H1 (cell line): ENCODE measurements around the gene PALM. TPM values are rescaled to one million over a fixed set of nuclear protein-coding genes. Genes with fewer than 3 reads are reported as not detected.

Source experiments
- CTCF ChIA-PET: fragments of 300-600 bp; sonication (Branson Sonifier 250); formaldehyde crosslinking; loops from one replicate; lab custom pipeline; 2021; ENCODE audit not compliant: partially characterized antibody; lab: Charles Lee
- POLR2A ChIA-PET: fragments of 300-600 bp; sonication (Branson Sonifier 250); formaldehyde crosslinking; loops from one replicate; lab custom pipeline; 2021; ENCODE audit warnings: inconsistent platforms; ENCODE audit not compliant: partially characterized antibody; lab: Charles Lee
- DNase-seq, 2 experiments: peaks; one replicate each; pipeline versions ENCODE4 v3.0.0 to v3.0.0-alpha.2; 2010 to 2022; ENCODE audit warnings: low spot score in 2 of 2, low read depth in 1 of 2, mixed read lengths in 1 of 2
- FAIRE-seq: peaks from 2 replicates; lab custom pipeline; 2011; peaks lifted over from hg19 to GRCh38; lab: Jason Lieb, UNC
- H2AFZ ChIP-seq: 2 replicates; pipeline ENCODE4 v1.8.1; 2012; ENCODE audit warnings: low read length, inconsistent platforms
- H2AK5ac ChIP-seq: 2 replicates; pipeline ENCODE4 v1.6.1; 2013; ENCODE audit warnings: low read depth, low read length
- H2BK120ac ChIP-seq: replicated peaks from 2 replicates; pipeline ENCODE3; 2013; ENCODE audit warnings: low read depth, low read length, inconsistent platforms
- H2BK12ac ChIP-seq: 2 replicates; pipeline ENCODE4 v1.6.1; 2013; ENCODE audit warnings: low read depth, low read length
- H2BK15ac ChIP-seq: 2 replicates; pipeline ENCODE4 v1.6.1; 2013; ENCODE audit warnings: low read length
- H2BK20ac ChIP-seq: 2 replicates; pipeline ENCODE4 v1.6.1; 2013; ENCODE audit warnings: low read length
- H2BK5ac ChIP-seq: 2 replicates; pipeline ENCODE4 v1.6.1; 2013; ENCODE audit warnings: low read depth, low read length
- H3K14ac ChIP-seq: 2 replicates; pipeline ENCODE4 v1.6.1; 2013; ENCODE audit warnings: inconsistent platforms; ENCODE audit not compliant: insufficient read length
- H3K18ac ChIP-seq: 2 replicates; pipeline ENCODE4 v1.6.1; 2013; ENCODE audit warnings: low read length; ENCODE audit errors: extremely low read depth
- H3K23ac ChIP-seq: 2 replicates; pipeline ENCODE4 v1.6.1; 2013; ENCODE audit warnings: inconsistent platforms; ENCODE audit not compliant: insufficient read length
- H3K23me2 ChIP-seq: 2 replicates; pipeline ENCODE4 v1.6.1; 2013; ENCODE audit warnings: low read depth, low read length
- H3K27ac ChIP-seq: 2 replicates; pipeline ENCODE4 v1.6.1; 2011; ENCODE audit warnings: low read depth, low read length, inconsistent platforms
- H3K27me3 ChIP-seq, 4 experiments: replicated peaks in 1 of 4; 1 replicate in 1 of 4; 2 replicates in 3 of 4; pipeline versions ENCODE4 v1.6.1 to v1.8.1; 2011 to 2013; ENCODE audit warnings: low read length in 3 of 4, mild to moderate bottlenecking in 3 of 4, inconsistent platforms in 2 of 4, mixed read lengths in 2 of 4, moderate library complexity in 1 of 4; ENCODE audit not compliant: control insufficient read depth in 3 of 4, insufficient read depth in 3 of 4; ENCODE audit errors: extremely low read depth in 1 of 4
- H3K36me3 ChIP-seq, 4 experiments: 2 replicates each; pipeline versions ENCODE4 v1.6.1 to v1.8.1; 2011 to 2013; ENCODE audit warnings: mild to moderate bottlenecking in 4 of 4, low read length in 3 of 4, moderate library complexity in 2 of 4, control low read depth in 1 of 4, inconsistent platforms in 1 of 4; ENCODE audit not compliant: insufficient read depth in 4 of 4, control insufficient read depth in 2 of 4
- H3K4ac ChIP-seq: replicated peaks from 2 replicates; pipeline ENCODE3; 2013; ENCODE audit warnings: low read length, low read depth, mixed read lengths, inconsistent platforms; ENCODE audit not compliant: insufficient read length
- H3K4me1 ChIP-seq, 4 experiments: replicated peaks in 1 of 4; 1 replicate in 1 of 4; 2 replicates in 3 of 4; pipeline versions ENCODE4 v1.6.1 to v1.8.1; 2011 to 2013; ENCODE audit warnings: low read length in 3 of 4, inconsistent platforms in 2 of 4, mixed read lengths in 1 of 4; ENCODE audit not compliant: insufficient read depth in 4 of 4, control insufficient read depth in 3 of 4
- H3K4me2 ChIP-seq, 2 experiments: 2 replicates each; pipeline versions ENCODE4 v1.6.1 to v1.8.1; 2011 to 2013; ENCODE audit warnings: low read depth in 2 of 2, low read length in 2 of 2, control low read depth in 1 of 2, inconsistent platforms in 1 of 2, mild to moderate bottlenecking in 1 of 2; ENCODE audit not compliant: insufficient read depth in 1 of 2
- H3K4me3 ChIP-seq, 4 experiments: fragments of 200-600, 300-600 bp in 1 of 4; sonication (generic), shearing (Covaris generic), sonication (Bioruptor Twin) in 1 of 4; 2 replicates each; pipeline versions ENCODE4 v1.5.1 to v1.8.1; 2011 to 2016; ENCODE audit warnings: low read length in 4 of 4, low read depth in 3 of 4, control low read depth in 2 of 4, inconsistent platforms in 2 of 4, mild to moderate bottlenecking in 2 of 4, mixed read lengths in 1 of 4, moderate library complexity in 1 of 4; ENCODE audit not compliant: insufficient read depth in 2 of 4; ENCODE audit errors: extremely low read depth in 1 of 4
- H3K56ac ChIP-seq: replicated peaks from 2 replicates; pipeline ENCODE3; 2013; ENCODE audit warnings: low read depth, mild to moderate bottlenecking, mixed read lengths, low read length, inconsistent platforms; ENCODE audit not compliant: insufficient read length
- H3K79me1 ChIP-seq: 2 replicates; pipeline ENCODE4 v1.6.1; 2013; ENCODE audit warnings: low read depth, low read length, control low read depth
- H3K79me2 ChIP-seq, 2 experiments: 2 replicates each; pipeline versions ENCODE4 v1.6.1 to v1.8.1; 2012 to 2013; ENCODE audit warnings: low read length in 2 of 2, mild to moderate bottlenecking in 2 of 2, inconsistent platforms in 1 of 2; ENCODE audit not compliant: insufficient read depth in 2 of 2, control insufficient read depth in 1 of 2
- H3K9ac ChIP-seq, 4 experiments: replicated peaks in 1 of 4; 1 replicate in 1 of 4; 2 replicates in 3 of 4; pipeline versions ENCODE4 v1.6.1 to v1.8.1; 2011 to 2013; ENCODE audit warnings: low read depth in 3 of 4, low read length in 3 of 4, control low read depth in 2 of 4, mild to moderate bottlenecking in 2 of 4, moderate library complexity in 2 of 4, inconsistent platforms in 1 of 4; ENCODE audit errors: extremely low read depth in 1 of 4
- H3K9me3 ChIP-seq, 2 experiments: 2 replicates each; pipeline versions ENCODE4 v1.6.1 to v1.8.1; 2012 to 2013; ENCODE audit warnings: mild to moderate bottlenecking in 2 of 2, moderate library complexity in 2 of 2, control low read depth in 1 of 2, inconsistent platforms in 1 of 2, low read depth in 1 of 2, low read length in 1 of 2, mixed read lengths in 1 of 2; ENCODE audit not compliant: insufficient read depth in 2 of 2
- H4K20me1 ChIP-seq, 2 experiments: replicated peaks in 1 of 2; 2 replicates each; pipeline versions ENCODE3 to v1.8.1; 2011 to 2013; ENCODE audit warnings: inconsistent platforms in 2 of 2, low read length in 2 of 2, mild to moderate bottlenecking in 1 of 2; ENCODE audit not compliant: insufficient read depth in 2 of 2, control insufficient read depth in 1 of 2
- H4K5ac ChIP-seq: 2 replicates; pipeline ENCODE4 v1.6.1; 2013; ENCODE audit warnings: low read length, low read depth, mixed read lengths, inconsistent platforms; ENCODE audit not compliant: insufficient read length
- H4K8ac ChIP-seq: 2 replicates; pipeline ENCODE4 v1.8.0; 2013; ENCODE audit warnings: mild to moderate bottlenecking, moderate library complexity, low read length, inconsistent platforms; ENCODE audit not compliant: insufficient read depth; ENCODE audit errors: extremely low read depth
- H4K91ac ChIP-seq: replicated peaks from 2 replicates; pipeline ENCODE3; 2013; ENCODE audit warnings: low read length, mixed read lengths, inconsistent platforms; ENCODE audit not compliant: insufficient read length
- CBX5 ChIP-seq: fragments of 300-800, 300-1000 bp; sonication (generic); IDR thresholded peaks from 2 replicates; pipeline ENCODE4 v1.7.1; 2016; ENCODE audit warnings: antibody characterized with exemption, low read length, low read depth
- EGR1 ChIP-seq: IDR thresholded peaks from 2 replicates; pipeline ENCODE4 v1.6.1; 2011; ENCODE audit warnings: low read depth, low read length, borderline replicate concordance
- FOSL1 ChIP-seq: IDR thresholded peaks from 2 replicates; pipeline ENCODE4 v1.6.1; 2011; ENCODE audit warnings: mild to moderate bottlenecking, low read depth, low read length, moderate library complexity; ENCODE audit not compliant: insufficient read depth
- KDM1A ChIP-seq: fragments of 200-600, 300-600 bp; sonication (generic); IDR thresholded peaks from 2 replicates; pipeline ENCODE4 v1.7.1; 2016; ENCODE audit warnings: mild to moderate bottlenecking, low read length, borderline replicate concordance
- RBBP5 ChIP-seq: IDR thresholded peaks from 2 replicates; pipeline ENCODE4 v1.7.1; 2012; ENCODE audit warnings: low read depth, mild to moderate bottlenecking, inconsistent platforms, low read length, moderate library complexity, borderline replicate concordance
- RFX5 ChIP-seq: IDR thresholded peaks from 2 replicates; pipeline ENCODE4 v1.6.1; 2011; ENCODE audit warnings: low read depth, low read length, improper control_type of control experiment, borderline replicate concordance
- SUZ12 ChIP-seq: fragments of 200-600 bp; sonication (generic); IDR thresholded peaks from 2 replicates; pipeline ENCODE4 v1.6.1; 2012; ENCODE audit warnings: mild to moderate bottlenecking, inconsistent platforms, low read length, moderate library complexity, mixed read lengths
- TEAD4 ChIP-seq: IDR thresholded peaks from 2 replicates; pipeline ENCODE4 v1.6.1; 2012; ENCODE audit warnings: low read depth, low read length, inconsistent platforms, mixed read lengths
- WGBS, 2 experiments: shearing (Covaris generic) in 1 of 2; methylation state at CpG; one replicate each; pipeline versions ENCODE4 v1.1.6 to v1.1.7; 2013 to 2015; ENCODE audit warnings: low lambda C conversion rate in 2 of 2, mixed read lengths in 2 of 2, inconsistent platforms in 1 of 2, low coverage in 1 of 2, missing lambda C conversion rate in 1 of 2; ENCODE audit not compliant: insufficient replicate concordance in 2 of 2, insufficient coverage in 1 of 2, insufficient read length in 1 of 2; ENCODE audit errors: extremely low coverage in 1 of 2, missing lambda C conversion rate in 1 of 2; 5-methylcytosine and 5-hydroxymethylcytosine counted together
- polyA plus RNA-seq, 7 experiments: library from polyadenylated mRNA; depleted of rRNA in 3 of 7; stranded (reverse) in 5 of 7; unstranded in 2 of 7; fragments of >200 nt in 5 of 7; fragments of 200-250 nt in 2 of 7; gene quantifications; 1 replicate in 5 of 7; 2 replicates in 1 of 7; 4 replicates in 1 of 7; pipeline versions ENCODE4 v1.2.1 to v1.2.3, GENCODE V29; 2011 to 2013; ENCODE audit warnings: missing spikeins in 2 of 7, mixed read lengths in 2 of 7
- total RNA-seq: library from RNA; stranded (reverse); fragmentation: NEBNext Ultra II Directional; extraction: Animal tissue kit (Norgen Biotek cat#: 25700); gene quantifications from 2 replicates; pipeline ENCODE4 v1.2.1, GENCODE V29; 2021
- TF ChIP-seq, protein P1 (sequence below), 3 experiments: IDR thresholded peaks; 1 replicate in 2 of 3; 2 replicates in 1 of 3; pipeline versions ENCODE4 v1.5.1 to v1.6.1; 2011; ENCODE audit warnings: low read length in 3 of 3, mild to moderate bottlenecking in 3 of 3, inconsistent platforms in 2 of 3, low read depth in 1 of 3, moderate library complexity in 1 of 3; ENCODE audit not compliant: insufficient read depth in 1 of 3; ENCODE audit errors: control extremely low read depth in 1 of 3

PALM gene
- total and polyA plus RNA-seq, 2 of the 8 experiments (the other 6 are each of a cell fraction or from before 2014, with no cell fraction given), result 5.7 to 16.5 TPM

DNA sequence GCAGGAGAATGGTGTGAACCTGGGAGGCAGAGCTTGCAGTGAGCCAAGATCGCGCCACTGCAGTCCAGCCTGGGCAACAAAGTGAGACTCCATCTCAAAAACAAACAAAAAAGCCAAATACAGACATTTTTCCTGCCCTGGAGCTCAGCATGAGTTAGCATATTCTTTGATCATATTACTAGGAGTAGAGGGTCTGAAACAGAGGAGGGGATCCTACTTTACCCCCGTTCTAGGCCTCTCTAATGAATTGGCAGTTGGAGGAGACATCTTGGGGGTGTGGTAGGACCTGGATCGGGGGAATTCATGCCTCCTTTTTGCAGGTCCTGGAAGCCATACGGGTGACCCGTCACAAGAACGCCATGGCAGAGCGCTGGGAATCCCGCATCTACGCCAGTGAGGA, 54.4 kb downstream of the PALM start:
- ChIA-PET POLR2A (interaction anchor here (1.3 to 2.3 kb wide), 3 partner anchors 35 to 100 kb away, joined by 3 to 9 read pairs (median 4); no protein-coding TSS in a partner anchor), CTCF (interaction anchor here (1.3 to 1.7 kb wide), 2 partner anchors 68 to 93 kb away, joined by 3 to 5 read pairs; no protein-coding TSS in a partner anchor)
- H4K20me1 ChIP-seq, result no peaks in the 10 kb centered on the region
- H3K56ac ChIP-seq, result no peak overlapping the region
- no peaks in the 10 kb centered on the region for H3K36me3 ChIP-seq
- H3K79me2 ChIP-seq, result no peaks in the 10 kb centered on the region
- no peaks in the 10 kb centered on the region; the same call in 1 of the 2 replicates for H3K79me1 ChIP-seq
- H2BK120ac ChIP-seq, result no peak overlapping the region
- no peak overlapping the region for H3K18ac ChIP-seq
- no peaks in the 10 kb centered on the region for H3K23me2 ChIP-seq
- no peak overlapping the region for H2BK12ac ChIP-seq
- no peak overlapping the region for H3K27ac ChIP-seq
- H2AK5ac ChIP-seq, result no peak overlapping the region
- no peak overlapping the region for H3K14ac ChIP-seq
- DNase-seq (no peak), FAIRE-seq (no peak)
- H3K4me2 ChIP-seq, result no peak overlapping the region
- no peaks in the 10 kb centered on the region for H3K4me1 ChIP-seq
- no peak overlapping the region for H4K91ac ChIP-seq
- no peak overlapping the region for H2BK15ac ChIP-seq
- 92% methylated on average over 10 of the region's 10 CpGs; no CpG with 5 or more reads in 1 of the 2 experiments for WGBS, 2 experiments
- H4K8ac ChIP-seq, result no peak overlapping the region
- H2BK5ac ChIP-seq, result no peak overlapping the region
- no peak overlapping the region for H3K4ac ChIP-seq
- H2AFZ ChIP-seq, result no peak overlapping the region
- H4K5ac ChIP-seq, result no peak overlapping the region
- H3K23ac ChIP-seq, result no peak overlapping the region
- peaks cover 0 to 6% of the 10 kb centered on the region in 2 experiments; a peak in 1 of 4 replicates for H3K9me3 ChIP-seq
- no peak overlapping the region for H3K9ac ChIP-seq
- H3K27me3 ChIP-seq, result no peaks in the 10 kb centered on the region
- no peak overlapping the region for H3K4me3 ChIP-seq
- H2BK20ac ChIP-seq, result no peak overlapping the region
- TF ChIP-seq CBX5 (no peak), RBBP5 (no peak), KDM1A (no peak), RFX5 (no peak), EGR1 (no peak), TEAD4 (no peak), SUZ12 (no peak), FOSL1 (no peak)
- TF ChIP-seq, protein P1, sequence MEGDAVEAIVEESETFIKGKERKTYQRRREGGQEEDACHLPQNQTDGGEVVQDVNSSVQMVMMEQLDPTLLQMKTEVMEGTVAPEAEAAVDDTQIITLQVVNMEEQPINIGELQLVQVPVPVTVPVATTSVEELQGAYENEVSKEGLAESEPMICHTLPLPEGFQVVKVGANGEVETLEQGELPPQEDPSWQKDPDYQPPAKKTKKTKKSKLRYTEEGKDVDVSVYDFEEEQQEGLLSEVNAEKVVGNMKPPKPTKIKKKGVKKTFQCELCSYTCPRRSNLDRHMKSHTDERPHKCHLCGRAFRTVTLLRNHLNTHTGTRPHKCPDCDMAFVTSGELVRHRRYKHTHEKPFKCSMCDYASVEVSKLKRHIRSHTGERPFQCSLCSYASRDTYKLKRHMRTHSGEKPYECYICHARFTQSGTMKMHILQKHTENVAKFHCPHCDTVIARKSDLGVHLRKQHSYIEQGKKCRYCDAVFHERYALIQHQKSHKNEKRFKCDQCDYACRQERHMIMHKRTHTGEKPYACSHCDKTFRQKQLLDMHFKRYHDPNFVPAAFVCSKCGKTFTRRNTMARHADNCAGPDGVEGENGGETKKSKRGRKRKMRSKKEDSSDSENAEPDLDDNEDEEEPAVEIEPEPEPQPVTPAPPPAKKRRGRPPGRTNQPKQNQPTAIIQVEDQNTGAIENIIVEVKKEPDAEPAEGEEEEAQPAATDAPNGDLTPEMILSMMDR (IDR thresholded peaks at IDR 0.05; ENCODE audit: control extremely low read depth in 1 of 3, insufficient read depth in 1 of 3, low read depth in 1 of 3, low read length in 3 of 3), result no peak
